OCI-LY1 (cell line): ENCODE results near the gene NUP37.

Source experiments
- H2AFZ ChIP-seq: fragments of 200-600 bp; sonication (generic), shearing (Covaris generic); 2 replicates; pipeline ENCODE4 v1.6.0; 2014; ENCODE audit warnings: antibody characterized with exemption, mild to moderate bottlenecking, low read length
- H3F3A ChIP-seq: fragments of 200-600 bp; sonication (generic), shearing (Covaris generic); 2 replicates; pipeline ENCODE4 v1.6.0; 2014; ENCODE audit warnings: mild to moderate bottlenecking, antibody characterized with exemption, low read length, moderate library complexity; ENCODE audit not compliant: insufficient read depth
- H3K27ac ChIP-seq: fragments of 200-600 bp; sonication (generic); 2 replicates; pipeline ENCODE4 v1.5.1; 2014; ENCODE audit warnings: low read length, mixed run types, mild to moderate bottlenecking, low read depth; ENCODE audit not compliant: poor library complexity, severe bottlenecking
- H3K27me3 ChIP-seq: fragments of 200-600 bp; sonication (generic); 2 replicates; pipeline ENCODE4 v1.6.0; 2014; ENCODE audit warnings: antibody characterized with exemption, mild to moderate bottlenecking, low read length, moderate library complexity; ENCODE audit not compliant: insufficient read depth
- H3K36me3 ChIP-seq: fragments of 200-600 bp; sonication (generic); 2 replicates; pipeline ENCODE4 v1.6.1; 2014; ENCODE audit warnings: mild to moderate bottlenecking, antibody characterized with exemption, low read length, moderate library complexity, mixed read lengths; ENCODE audit not compliant: insufficient read depth
- H3K4me1 ChIP-seq: fragments of 200-600 bp; sonication (generic); 2 replicates; pipeline ENCODE4 v1.5.1; 2014; ENCODE audit warnings: mild to moderate bottlenecking, low read length, moderate library complexity; ENCODE audit not compliant: insufficient read depth, severe bottlenecking
- H3K4me2 ChIP-seq: fragments of 200-600 bp; sonication (generic), shearing (Covaris generic); 2 replicates; pipeline ENCODE4 v1.6.1; 2014; ENCODE audit warnings: low read length
- H3K4me3 ChIP-seq: fragments of 200-600 bp; sonication (generic); 2 replicates; pipeline ENCODE4 v1.5.1; 2014; ENCODE audit warnings: low read length, low read depth, mild to moderate bottlenecking, mixed read lengths; ENCODE audit not compliant: poor library complexity, severe bottlenecking
- H3K79me2 ChIP-seq: fragments of 200-600 bp; shearing (Covaris generic); 2 replicates; pipeline ENCODE4 v1.6.1; 2016; ENCODE audit warnings: mixed run types, low read length, mixed read lengths; ENCODE audit not compliant: insufficient read depth
- H3K9ac ChIP-seq: fragments of 200-600 bp; sonication (generic), shearing (Covaris generic); 2 replicates; pipeline ENCODE4 v1.6.1; 2014; ENCODE audit warnings: mild to moderate bottlenecking, low read length, mixed read lengths
- H3K9me2 ChIP-seq: fragments of 200-600 bp; sonication (generic), shearing (Covaris generic); 2 replicates; pipeline ENCODE4 v1.6.1; 2014; ENCODE audit warnings: low read depth, mild to moderate bottlenecking, low read length, mixed read lengths
- H3K9me3 ChIP-seq: fragments of 200-600 bp; shearing (Covaris generic); 2 replicates; pipeline ENCODE4 v1.6.1; 2014; ENCODE audit warnings: low read length, mixed read lengths
- H4K20me1 ChIP-seq: fragments of 200-600 bp; sonication (generic), shearing (Covaris generic); 2 replicates; pipeline ENCODE4 v1.6.0; 2016; ENCODE audit warnings: mild to moderate bottlenecking, low read length; ENCODE audit not compliant: insufficient read depth
- EZH2 ChIP-seq: fragments of 200-600 bp; sonication (generic), shearing (Covaris generic); IDR thresholded peaks from 2 replicates; pipeline ENCODE4 v1.8.0; 2017; ENCODE audit warnings: borderline replicate concordance, mixed run types, mild to moderate bottlenecking, antibody characterized with exemption, low read length, moderate library complexity, mixed read lengths
- TF ChIP-seq, protein P1 (sequence below): fragments of 200-600 bp; sonication (generic), shearing (Covaris generic); IDR thresholded peaks from 2 replicates; pipeline ENCODE4 v1.5.1; 2017; ENCODE audit warnings: mild to moderate bottlenecking, antibody characterized with exemption, low read length, moderate library complexity, mixed read lengths

The NUP37 gene

DNA sequence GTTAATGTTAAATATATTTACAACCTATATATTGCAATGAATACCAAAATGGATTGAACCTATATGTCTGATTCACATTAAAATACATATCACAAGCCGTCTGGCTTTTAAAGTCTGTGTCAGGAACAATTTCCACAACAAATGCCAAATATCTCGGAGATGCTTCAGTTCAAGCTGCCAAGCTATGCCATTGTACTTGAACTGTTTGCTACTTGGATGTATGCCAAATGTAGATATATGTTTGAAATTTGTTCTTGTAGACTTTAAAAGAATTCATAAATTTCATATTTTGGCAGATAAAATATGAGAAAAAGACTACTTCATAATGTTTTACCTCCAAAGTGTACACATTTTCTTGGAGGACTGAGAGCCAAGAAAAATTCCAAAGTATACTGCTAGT lies 95.1 kb downstream of the NUP37 start:
- Histone ChIP-seq H3K36me3 (peaks cover 18% of the 10 kb centered on the region; the same call in 1 of the 2 replicates), H3K27ac (no peak overlapping the region), H3K9me3 (no peaks in the 10 kb centered on the region), H4K20me1 (no peaks in the 10 kb centered on the region), H3K4me2 (no peak overlapping the region), H3K4me1 (no peaks in the 10 kb centered on the region), H3K27me3 (no peaks in the 10 kb centered on the region), H3K9ac (no peak overlapping the region), H3K4me3 (no peak overlapping the region), H3K79me2 (no peaks in the 10 kb centered on the region), H3F3A (no peaks in the 10 kb centered on the region), H2AFZ (no peak overlapping the region), H3K9me2 (no peaks in the 10 kb centered on the region)
- no peak for TF ChIP-seq EZH2
- TF ChIP-seq, protein P1, sequence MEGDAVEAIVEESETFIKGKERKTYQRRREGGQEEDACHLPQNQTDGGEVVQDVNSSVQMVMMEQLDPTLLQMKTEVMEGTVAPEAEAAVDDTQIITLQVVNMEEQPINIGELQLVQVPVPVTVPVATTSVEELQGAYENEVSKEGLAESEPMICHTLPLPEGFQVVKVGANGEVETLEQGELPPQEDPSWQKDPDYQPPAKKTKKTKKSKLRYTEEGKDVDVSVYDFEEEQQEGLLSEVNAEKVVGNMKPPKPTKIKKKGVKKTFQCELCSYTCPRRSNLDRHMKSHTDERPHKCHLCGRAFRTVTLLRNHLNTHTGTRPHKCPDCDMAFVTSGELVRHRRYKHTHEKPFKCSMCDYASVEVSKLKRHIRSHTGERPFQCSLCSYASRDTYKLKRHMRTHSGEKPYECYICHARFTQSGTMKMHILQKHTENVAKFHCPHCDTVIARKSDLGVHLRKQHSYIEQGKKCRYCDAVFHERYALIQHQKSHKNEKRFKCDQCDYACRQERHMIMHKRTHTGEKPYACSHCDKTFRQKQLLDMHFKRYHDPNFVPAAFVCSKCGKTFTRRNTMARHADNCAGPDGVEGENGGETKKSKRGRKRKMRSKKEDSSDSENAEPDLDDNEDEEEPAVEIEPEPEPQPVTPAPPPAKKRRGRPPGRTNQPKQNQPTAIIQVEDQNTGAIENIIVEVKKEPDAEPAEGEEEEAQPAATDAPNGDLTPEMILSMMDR = no peak

DNA sequence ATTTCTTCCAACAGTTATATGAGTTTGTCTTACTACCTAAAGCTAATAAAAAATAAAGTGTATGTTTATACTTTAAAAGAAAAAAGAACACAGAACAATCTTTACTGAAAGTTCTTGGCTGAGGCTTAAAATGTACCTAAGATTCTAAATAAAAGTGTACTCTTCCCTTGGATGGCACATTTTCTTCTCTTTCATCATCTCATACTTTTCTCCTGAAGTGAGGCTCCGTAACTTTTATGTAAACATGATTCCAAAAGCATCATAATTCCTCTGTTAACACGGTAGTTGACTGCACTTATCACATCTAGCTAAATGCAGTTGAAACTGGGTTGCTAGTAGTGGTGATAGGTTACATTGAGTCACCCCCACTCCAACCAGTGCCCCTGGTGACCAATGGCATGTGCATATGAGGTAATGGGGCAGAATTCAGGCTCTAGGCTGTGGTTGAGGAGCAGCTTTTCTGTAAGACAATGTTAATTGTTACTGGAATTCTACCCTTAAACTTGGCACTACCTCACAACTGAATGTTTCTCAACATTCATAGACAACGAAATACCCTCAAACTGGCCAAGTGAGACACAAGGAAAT lies 96.5 kb downstream of the NUP37 start:
- H3K27me3 ChIP-seq = no peaks in the 10 kb centered on the region
- H3K27ac ChIP-seq = no peak overlapping the region
- no peaks in the 10 kb centered on the region for H3K4me1 ChIP-seq
- no peak overlapping the region for H3K4me2 ChIP-seq
- H3K9ac ChIP-seq = no peak overlapping the region
- no peaks in the 10 kb centered on the region for H3K79me2 ChIP-seq
- peaks cover 18% of the 10 kb centered on the region; the same call in 1 of the 2 replicates for H3K36me3 ChIP-seq
- H2AFZ ChIP-seq = no peak overlapping the region
- H3F3A ChIP-seq = no peaks in the 10 kb centered on the region
- no peak overlapping the region for H3K4me3 ChIP-seq
- no peaks in the 10 kb centered on the region for H4K20me1 ChIP-seq
- no peaks in the 10 kb centered on the region for H3K9me2 ChIP-seq
- H3K9me3 ChIP-seq = no peaks in the 10 kb centered on the region
- TF ChIP-seq EZH2 = no peak
- TF ChIP-seq, protein P1 = no peak
